ENCODE measurements around the gene MAST4.

MAST4 gene

GRCh38 chr5:66788556-66788955, 192.4 kb downstream of the MAST4 start:
- DNase-seq (ENCODE audit: low read depth), result no peak
- TF ChIP-seq CTCF (conservative IDR thresholded peaks at IDR 0.05; ENCODE audit: control insufficient read depth, insufficient read depth, low read depth, low read length), result no peak
- no peak overlapping the region for H3K4me3 ChIP-seq (ENCODE audit: control insufficient read depth, low read depth, low read length)

- H3K4me3 ChIP-seq (ENCODE audit: control insufficient read depth, low read depth, low read length), result no peak overlapping the region
- TF ChIP-seq CTCF (conservative IDR thresholded peaks at IDR 0.05; ENCODE audit: control insufficient read depth, insufficient read depth, low read depth, low read length), result no peak
- DNase-seq (ENCODE audit: low read depth), result no peak
Observed at GRCh38 chr5:66789434-66789833, 193.2 kb downstream of the MAST4 start.

DNA sequence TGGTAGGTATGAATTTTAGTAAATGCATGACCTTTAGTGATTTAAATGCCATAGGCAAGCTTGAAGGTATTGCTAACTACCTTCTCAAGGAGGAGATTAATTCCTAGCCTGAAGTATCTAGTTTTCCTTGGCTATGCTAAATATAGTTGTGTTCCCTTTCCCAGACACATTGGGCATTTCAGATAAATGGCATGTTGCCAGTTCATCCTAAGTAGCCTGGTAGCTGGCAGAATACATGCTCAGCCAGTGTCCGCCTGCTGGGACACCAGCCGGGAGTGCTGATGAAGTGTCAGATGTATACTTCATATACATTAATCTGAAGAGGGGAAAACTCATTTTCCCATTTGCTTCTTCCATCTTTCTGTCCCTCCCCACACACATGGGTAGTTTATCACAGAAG, 196.9 kb downstream of the MAST4 start:
- TF ChIP-seq CTCF (conservative IDR thresholded peaks at IDR 0.05; ENCODE audit: control insufficient read depth, insufficient read depth, low read depth, low read length), result no peak
- H3K4me3 ChIP-seq (ENCODE audit: control insufficient read depth, low read depth, low read length), result no peak overlapping the region

GRCh38 chr5:66795682-66796081, 199.5 kb downstream of the MAST4 start:
- DNase-seq (ENCODE audit: low read depth), result no peak
- H3K4me3 ChIP-seq (ENCODE audit: control insufficient read depth, low read depth, low read length), result no peak overlapping the region
- TF ChIP-seq CTCF (conservative IDR thresholded peaks at IDR 0.05; ENCODE audit: control insufficient read depth, insufficient read depth, low read depth, low read length), result no peak

More for the DNA sequence above, 196.9 kb downstream of the MAST4 start:
- DNase-seq (ENCODE audit: low read depth), result no peak

DNA sequence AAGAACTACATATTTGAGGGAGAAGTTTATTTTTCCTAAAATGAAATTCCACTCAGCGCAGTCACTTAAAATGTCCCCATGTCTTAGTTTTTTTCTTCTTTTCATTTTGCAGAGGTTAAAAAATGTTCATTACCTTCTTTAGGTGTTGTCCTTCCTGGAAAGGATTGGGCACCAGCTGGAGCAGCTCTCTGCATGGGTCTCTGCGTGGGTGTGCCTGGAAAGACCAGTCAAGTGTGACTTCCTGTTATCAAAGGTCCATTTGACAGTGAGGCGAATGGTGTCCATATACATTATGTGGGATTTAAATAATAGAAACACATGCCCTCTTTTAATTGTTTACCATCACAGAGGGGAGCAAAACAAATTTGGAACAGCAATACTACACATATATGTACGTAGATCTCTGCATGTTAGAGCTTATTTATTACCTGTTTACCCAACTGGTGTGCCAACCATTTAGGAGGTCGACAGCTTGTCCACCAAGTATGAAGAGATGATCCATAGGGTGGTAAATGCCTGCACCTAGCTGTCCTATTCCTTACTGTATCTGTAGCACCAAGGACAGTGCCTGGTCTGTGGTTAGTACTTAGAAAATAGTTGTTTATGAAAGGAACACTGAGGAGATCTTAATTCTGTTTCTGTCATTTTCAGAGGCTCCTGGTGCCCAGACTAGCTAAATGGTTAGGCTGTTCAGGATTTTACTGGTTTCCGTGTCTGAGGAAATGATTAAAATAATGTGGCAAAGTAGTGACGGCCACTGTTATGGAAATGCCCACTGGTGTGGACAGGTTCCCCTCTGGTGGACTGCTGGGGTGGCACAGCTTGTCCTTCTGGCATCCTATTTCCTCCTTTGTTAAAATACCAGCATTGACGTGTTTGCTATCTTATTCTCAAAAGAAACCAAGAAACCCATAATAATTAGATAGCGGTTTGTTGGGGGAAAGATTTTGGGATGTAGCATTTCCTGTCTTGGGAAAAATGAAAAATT, 200.4 kb downstream of the MAST4 start:
- peak; percentile 41 for TF ChIP-seq CTCF (conservative IDR thresholded peaks at IDR 0.05; ENCODE audit: control insufficient read depth, insufficient read depth, low read depth, low read length)
- H3K4me3 ChIP-seq (ENCODE audit: control insufficient read depth, low read depth, low read length), result no peak overlapping the region
- DNase-seq (ENCODE audit: low read depth), result peak; percentile 8

GRCh38 chr5:66802941-66803340, 206.7 kb downstream of the MAST4 start:
- no peak for DNase-seq (ENCODE audit: low read depth)
- TF ChIP-seq CTCF (conservative IDR thresholded peaks at IDR 0.05; ENCODE audit: control insufficient read depth, insufficient read depth, low read depth, low read length), result no peak
- H3K4me3 ChIP-seq (ENCODE audit: control insufficient read depth, low read depth, low read length), result no peak overlapping the region
